ENCODE measurements around the gene SH3RF3.

SH3RF3 gene

GRCh38 chr2:109407276-109408042 is 278.5 kb downstream of the SH3RF3 start:
- Histone ChIP-seq H3K4me2 (no peak overlapping the region), H3K4me1 (ENCODE audit: low read depth, poor library complexity, severe bottlenecking) (no peaks in the 10 kb centered on the region), H3K9ac (no peak overlapping the region), H4K20me1 (ENCODE audit: insufficient read depth) (no peaks in the 10 kb centered on the region), H3K4me3 (IDR thresholded peaks at IDR 0.05; ENCODE audit: insufficient read depth, low read depth, low read length) (no peak overlapping the region), H2AFZ (ENCODE audit: low read depth) (no peak overlapping the region), H3K27ac (no peak overlapping the region), H3K36me3 (ENCODE audit: insufficient read depth) (no peaks in the 10 kb centered on the region), H3K27me3 (ENCODE audit: insufficient read depth, low read depth) (no peaks in the 10 kb centered on the region), H3K79me2 (ENCODE audit: insufficient read depth, low read depth) (no peaks in the 10 kb centered on the region)
- TF ChIP-seq CTCF (conservative IDR thresholded peaks at IDR 0.05; ENCODE audit: low read depth, low read length), result no peak

DNA sequence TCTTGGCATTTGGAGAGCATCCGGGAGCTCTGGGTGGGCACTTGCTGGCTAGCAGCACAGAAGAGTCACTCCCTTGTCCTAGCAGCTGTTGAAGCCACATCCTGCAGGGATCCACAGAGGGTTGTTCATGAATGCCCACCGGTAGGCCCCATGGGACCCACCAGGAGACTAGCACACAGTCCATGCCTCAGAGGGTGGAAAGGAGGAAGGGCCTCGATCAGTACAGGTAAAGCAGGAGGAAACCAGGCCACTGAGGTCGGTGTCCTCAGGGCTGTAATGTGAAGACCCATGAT is 279.0 kb downstream of the SH3RF3 start:
- H3K4me3 ChIP-seq (IDR thresholded peaks at IDR 0.05; ENCODE audit: insufficient read depth, low read depth, low read length), result no peak overlapping the region
- no peaks in the 10 kb centered on the region for H3K79me2 ChIP-seq (ENCODE audit: insufficient read depth, low read depth)
- no peak overlapping the region for H3K9ac ChIP-seq
- no peaks in the 10 kb centered on the region for H3K4me1 ChIP-seq (ENCODE audit: low read depth, poor library complexity, severe bottlenecking)
- no peaks in the 10 kb centered on the region for H3K27me3 ChIP-seq (ENCODE audit: insufficient read depth, low read depth)
- TF ChIP-seq CTCF (conservative IDR thresholded peaks at IDR 0.05; ENCODE audit: low read depth, low read length), result no peak
- no peak overlapping the region for H3K4me2 ChIP-seq
- no peaks in the 10 kb centered on the region for H3K36me3 ChIP-seq (ENCODE audit: insufficient read depth)
- no peaks in the 10 kb centered on the region for H4K20me1 ChIP-seq (ENCODE audit: insufficient read depth)
- no peak overlapping the region for H3K27ac ChIP-seq
- H2AFZ ChIP-seq (ENCODE audit: low read depth), result no peak overlapping the region

DNA sequence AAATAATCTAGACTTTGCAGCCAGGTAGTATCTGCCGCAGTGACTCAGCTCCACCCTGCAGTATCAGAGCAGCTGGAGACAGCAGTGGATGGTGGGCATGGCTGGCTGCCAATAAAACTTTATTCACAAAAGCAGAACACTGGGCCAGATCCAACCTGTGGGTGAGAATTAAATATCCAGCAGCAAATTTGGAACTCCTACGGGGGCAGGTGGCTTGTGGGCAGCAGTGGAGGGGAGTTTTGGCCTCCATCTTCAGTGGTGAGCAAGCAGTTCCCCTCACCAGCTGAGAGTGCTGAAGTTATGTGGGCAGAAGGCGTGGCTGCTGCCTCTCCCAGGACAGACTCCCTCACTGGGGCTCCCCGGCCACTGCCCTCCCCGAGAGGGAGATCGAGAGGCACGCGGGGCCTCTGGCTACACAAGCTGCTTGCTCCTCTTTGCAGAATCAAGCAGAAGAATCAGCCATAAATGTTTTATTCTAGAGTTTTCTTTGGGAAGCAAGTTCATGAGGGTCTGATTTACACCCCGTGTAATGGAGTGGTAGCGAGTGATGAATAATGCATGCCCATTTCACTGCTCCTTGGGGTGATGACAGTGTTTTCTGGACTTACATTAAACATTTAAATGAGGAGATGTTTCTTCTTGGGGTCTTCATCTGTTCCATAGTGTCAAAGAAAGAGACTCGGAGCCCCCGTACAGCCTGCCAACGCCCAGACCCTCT is 280.5 kb downstream of the SH3RF3 start:
- Histone ChIP-seq H3K4me2 (no peak overlapping the region), H2AFZ (ENCODE audit: low read depth) (no peak overlapping the region), H3K79me2 (ENCODE audit: insufficient read depth, low read depth) (no peaks in the 10 kb centered on the region), H3K36me3 (ENCODE audit: insufficient read depth) (no peaks in the 10 kb centered on the region), H4K20me1 (ENCODE audit: insufficient read depth) (no peaks in the 10 kb centered on the region), H3K27me3 (ENCODE audit: insufficient read depth, low read depth) (no peaks in the 10 kb centered on the region), H3K9ac (no peak overlapping the region), H3K27ac (no peak overlapping the region), H3K4me1 (ENCODE audit: low read depth, poor library complexity, severe bottlenecking) (no peaks in the 10 kb centered on the region), H3K4me3 (IDR thresholded peaks at IDR 0.05; ENCODE audit: insufficient read depth, low read depth, low read length) (no peak overlapping the region)
- TF ChIP-seq CTCF (conservative IDR thresholded peaks at IDR 0.05; ENCODE audit: low read depth, low read length), result no peak

- no peaks in the 10 kb centered on the region for H3K27me3 ChIP-seq (ENCODE audit: insufficient read depth, low read depth)
- H3K36me3 ChIP-seq (ENCODE audit: insufficient read depth), result no peaks in the 10 kb centered on the region
- H3K27ac ChIP-seq, result no peak overlapping the region
- no peaks in the 10 kb centered on the region for H3K4me1 ChIP-seq (ENCODE audit: low read depth, poor library complexity, severe bottlenecking)
- H2AFZ ChIP-seq (ENCODE audit: low read depth), result no peak overlapping the region
- H4K20me1 ChIP-seq (ENCODE audit: insufficient read depth), result no peaks in the 10 kb centered on the region
- H3K4me3 ChIP-seq (IDR thresholded peaks at IDR 0.05; ENCODE audit: insufficient read depth, low read depth, low read length), result no peak overlapping the region
- no peak for TF ChIP-seq CTCF (conservative IDR thresholded peaks at IDR 0.05; ENCODE audit: low read depth, low read length)
- H3K79me2 ChIP-seq (ENCODE audit: insufficient read depth, low read depth), result no peaks in the 10 kb centered on the region
- no peak overlapping the region for H3K4me2 ChIP-seq
- no peak overlapping the region for H3K9ac ChIP-seq
Observed at GRCh38 chr2:109410039-109410815, 281.2 kb downstream of the SH3RF3 start.

Data from KMS-11 (cell line).